GM21360 (cell line): ENCODE data around the gene RSBN1L.
"Not testable (repeated sequence)": the region's sequence is repeated elsewhere in the genome, so short reads cannot be mapped to it uniquely, and the experiment has no call there.

Experiments used
- ATAC-seq: cut with Tn5 transposase; IDR thresholded peaks from one replicate; pipeline ENCODE4 v1.9.1; 2021; ENCODE audit warnings: mild to moderate bottlenecking, moderate library complexity; ENCODE audit not compliant: unreplicated experiment

The RSBN1L gene

GRCh38 chr7:77687100-77687746 is 9.0 kb upstream of the RSBN1L start:
- ATAC-seq: no peak

- no peak for ATAC-seq
Observed at GRCh38 chr7:77687747-77688144, 8.5 kb upstream of the RSBN1L start.

- ATAC-seq: no peak
Observed at GRCh38 chr7:77690289-77690688, 6.0 kb upstream of the RSBN1L start.

GRCh38 chr7:77691892-77692491 is 4.3 kb upstream of the RSBN1L start:
- no peak for ATAC-seq

- ATAC-seq: no peak
Observed at GRCh38 chr7:77693830-77694583, 2.3 kb upstream of the RSBN1L start.

- ATAC-seq: peak; percentile 27
Observed at GRCh38 chr7:77696643-77697534, 630 bp downstream of the RSBN1L start.

- ATAC-seq: no peak
Observed at GRCh38 chr7:77697535-77697831, 1.2 kb downstream of the RSBN1L start.

GRCh38 chr7:77698042-77698625 is 1.9 kb downstream of the RSBN1L start:
- no peak for ATAC-seq

- peak; percentile 34 for ATAC-seq
Observed at GRCh38 chr7:77699056-77699455, 2.8 kb downstream of the RSBN1L start.

GRCh38 chr7:77702513-77702912 is 6.3 kb downstream of the RSBN1L start:
- ATAC-seq: no peak

GRCh38 chr7:77702968-77703472 is 6.8 kb downstream of the RSBN1L start:
- ATAC-seq: no peak

- ATAC-seq: not testable (repeated sequence)
Observed at GRCh38 chr7:77703669-77704068, 7.4 kb downstream of the RSBN1L start.

- no peak for ATAC-seq
Observed at GRCh38 chr7:77707504-77707992, 11.3 kb downstream of the RSBN1L start.

- ATAC-seq: no peak
Observed at GRCh38 chr7:77710067-77710466, 13.8 kb downstream of the RSBN1L start.

- ATAC-seq: no peak
Observed at GRCh38 chr7:77710861-77711260, 14.6 kb downstream of the RSBN1L start.

- ATAC-seq: no peak
Observed at GRCh38 chr7:77714195-77714594, 17.9 kb downstream of the RSBN1L start.

- not testable (repeated sequence) for ATAC-seq
Observed at GRCh38 chr7:77714931-77715330, 18.7 kb downstream of the RSBN1L start.

- no peak for ATAC-seq
Observed at GRCh38 chr7:77716804-77717203, 20.5 kb downstream of the RSBN1L start.

- not testable (repeated sequence) for ATAC-seq
Observed at GRCh38 chr7:77717566-77717965, 21.3 kb downstream of the RSBN1L start.

- no peak for ATAC-seq
Observed at GRCh38 chr7:77727527-77727926, 31.3 kb downstream of the RSBN1L start.
